IMR-90 (cell line): ENCODE data around the gene EPHA6. TPM values are rescaled to one million over a fixed set of nuclear protein-coding genes. Genes with fewer than 3 reads are reported as not detected.

Source experiments
- ATAC-seq: fragments of 200-7000 bp; cut with Tn5 transposase; 2 replicates; pipeline ENCODE4 v1.9.1; 2020; ENCODE audit warnings: low read depth, mild to moderate bottlenecking, moderate library complexity
- BruUV-seq: library from RNA; stranded (reverse); fragments of 400-500 nt; replicated peaks from 2 replicates; lab custom pipeline; 2021; lab: Mats Ljungman, UMichigan
- CTCF ChIA-PET: fragments of 300-600 bp; formaldehyde crosslinking; extraction: SDS; loops from one replicate; lab custom pipeline; 2021; ENCODE audit warnings: antibody characterized with exemption; lab: Yijun Ruan, JAX
- POLR2A ChIA-PET: fragments of 300-600 bp; sonication (Branson Sonifier 250); formaldehyde crosslinking; loops from one replicate; lab custom pipeline; 2022; ENCODE audit warnings: antibody characterized with exemption; ENCODE audit not compliant: unreplicated experiment; lab: Charles Lee
- DNase-seq: peaks from one replicate; pipeline ENCODE4 v3.0.0; 2013
- H2AFZ ChIP-seq: replicated peaks from 2 replicates; pipeline ENCODE3; 2013; ENCODE audit warnings: low read length, mild to moderate bottlenecking; ENCODE audit not compliant: poor library complexity
- H2AK5ac ChIP-seq: 2 replicates; pipeline ENCODE4 v1.6.1; 2013; ENCODE audit warnings: low read depth, low read length, inconsistent platforms
- H2AK9ac ChIP-seq: replicated peaks from 2 replicates; pipeline ENCODE3; 2013; ENCODE audit warnings: mild to moderate bottlenecking, low read depth, low read length, moderate library complexity; ENCODE audit not compliant: poor library complexity
- H2BK120ac ChIP-seq: 2 replicates; pipeline ENCODE4 v1.6.1; 2013; ENCODE audit warnings: low read depth, low read length, inconsistent platforms
- H2BK15ac ChIP-seq: 3 replicates; pipeline ENCODE4 v1.6.1; 2013; ENCODE audit warnings: low read depth, low read length, inconsistent platforms
- H2BK20ac ChIP-seq: 2 replicates; pipeline ENCODE4 v1.6.1; 2013; ENCODE audit warnings: low read depth, mild to moderate bottlenecking, inconsistent platforms, low read length, moderate library complexity
- H2BK5ac ChIP-seq: 2 replicates; pipeline ENCODE4 v1.6.1; 2013; ENCODE audit warnings: mild to moderate bottlenecking, low read depth, low read length, inconsistent platforms; ENCODE audit not compliant: poor library complexity, severe bottlenecking
- H3K14ac ChIP-seq: replicated peaks from 2 replicates; pipeline ENCODE4 v1.6.1; 2013; ENCODE audit warnings: low read depth, low read length, inconsistent platforms
- H3K18ac ChIP-seq: 2 replicates; pipeline ENCODE4 v1.6.1; 2013; ENCODE audit warnings: low read depth, low read length, control low read depth
- H3K23ac ChIP-seq: 2 replicates; pipeline ENCODE4 v1.6.1; 2013; ENCODE audit warnings: low read depth, low read length, inconsistent platforms
- H3K27ac ChIP-seq: 2 replicates; pipeline ENCODE4 v1.5.1; 2013; ENCODE audit warnings: mild to moderate bottlenecking, control low read depth, low read length; ENCODE audit not compliant: insufficient read depth
- H3K27me3 ChIP-seq: 2 replicates; pipeline ENCODE4 v1.6.1; 2013; ENCODE audit warnings: low read length; ENCODE audit not compliant: control insufficient read depth, insufficient read depth
- H3K36me3 ChIP-seq: 2 replicates; pipeline ENCODE4 v1.6.1; 2013; ENCODE audit warnings: low read length, mixed read lengths; ENCODE audit not compliant: control insufficient read depth, insufficient read depth
- H3K4ac ChIP-seq: 2 replicates; pipeline ENCODE4 v1.6.1; 2013; ENCODE audit warnings: low read depth, low read length, inconsistent platforms
- H3K4me1 ChIP-seq: 2 replicates; pipeline ENCODE4 v1.6.1; 2013; ENCODE audit warnings: low read length, mixed read lengths; ENCODE audit not compliant: control insufficient read depth, insufficient read depth
- H3K4me2 ChIP-seq: 2 replicates; pipeline ENCODE4 v1.6.1; 2013; ENCODE audit warnings: low read depth, mild to moderate bottlenecking, control low read depth, low read length, moderate library complexity
- H3K4me3 ChIP-seq: 2 replicates; pipeline ENCODE4 v1.5.1; 2013; ENCODE audit warnings: low read depth, mild to moderate bottlenecking, control low read depth, low read length, moderate library complexity; ENCODE audit not compliant: insufficient read depth
- H3K56ac ChIP-seq: 2 replicates; pipeline ENCODE4 v1.6.1; 2013; ENCODE audit warnings: low read length, inconsistent platforms; ENCODE audit not compliant: insufficient read depth; ENCODE audit errors: extremely low read depth
- H3K79me1 ChIP-seq, 2 experiments: 2 replicates each; pipeline ENCODE4 v1.6.1; 2013; ENCODE audit warnings: low read length in 2 of 2, inconsistent platforms in 1 of 2, low read depth in 1 of 2
- H3K9ac ChIP-seq: 2 replicates; pipeline ENCODE4 v1.6.1; 2013; ENCODE audit warnings: low read depth, low read length, control low read depth
- H3K9me1 ChIP-seq: 2 replicates; pipeline ENCODE4 v1.6.1; 2013; ENCODE audit warnings: low read length, inconsistent platforms; ENCODE audit not compliant: insufficient read depth
- H3K9me3 ChIP-seq: 2 replicates; pipeline ENCODE4 v1.6.1; 2013; ENCODE audit warnings: low read length; ENCODE audit not compliant: control insufficient read depth, insufficient read depth
- H4K20me1 ChIP-seq: 2 replicates; pipeline ENCODE4 v1.6.1; 2013; ENCODE audit warnings: low read length, inconsistent platforms; ENCODE audit not compliant: insufficient read depth
- H4K5ac ChIP-seq: 2 replicates; pipeline ENCODE4 v1.6.1; 2013; ENCODE audit warnings: mild to moderate bottlenecking, low read depth, low read length, control low read depth
- H4K8ac ChIP-seq, 2 experiments: 2 replicates each; pipeline ENCODE4 v1.6.1; 2013; ENCODE audit warnings: low read depth in 2 of 2, low read length in 2 of 2, control low read depth in 1 of 2, inconsistent platforms in 1 of 2
- H4K91ac ChIP-seq: 2 replicates; pipeline ENCODE4 v1.6.1; 2013; ENCODE audit warnings: low read depth, low read length, inconsistent platforms; ENCODE audit not compliant: insufficient read depth
- CEBPB ChIP-seq: IDR thresholded peaks from 2 replicates; pipeline ENCODE4 v1.6.1; 2012; ENCODE audit warnings: low read depth, low read length, improper control_type of control experiment
- CHD1 ChIP-seq: IDR thresholded peaks from 2 replicates; pipeline ENCODE4 v1.6.1; 2012; ENCODE audit warnings: low read depth, low read length, improper control_type of control experiment
- MAZ ChIP-seq: IDR thresholded peaks from 2 replicates; pipeline ENCODE4 v1.6.1; 2012; ENCODE audit warnings: low read depth, mild to moderate bottlenecking, low read length, improper control_type of control experiment, moderate library complexity, borderline replicate concordance
- MXI1 ChIP-seq: IDR thresholded peaks from 2 replicates; pipeline ENCODE4 v1.6.1; 2012; ENCODE audit warnings: low read depth, mild to moderate bottlenecking, low read length, moderate library complexity, borderline replicate concordance
- NFE2L2 ChIP-seq: fragments of 150-350 bp; IDR thresholded peaks from 2 replicates; pipeline ENCODE4 v1.6.1; 2016; ENCODE audit warnings: low read depth, mild to moderate bottlenecking, low read length
- POLR2A ChIP-seq: IDR thresholded peaks from 2 replicates; pipeline ENCODE4 v1.6.1; 2012; ENCODE audit warnings: mild to moderate bottlenecking, low read depth, low read length
- SMC3 ChIP-seq: fragments of 150-350 bp; IDR thresholded peaks from 2 replicates; pipeline ENCODE4 v1.6.1; 2016; ENCODE audit warnings: low read depth, mild to moderate bottlenecking, antibody characterized with exemption, low read length, moderate library complexity
- WGBS, 2 experiments: methylation state at CpG; one replicate each; pipeline versions ENCODE4 v1.1.5 to v1.1.7; 2013; ENCODE audit warnings: missing lambda C conversion rate in 2 of 2; ENCODE audit not compliant: insufficient read length in 1 of 2; ENCODE audit errors: extremely low coverage in 2 of 2; 5-methylcytosine and 5-hydroxymethylcytosine counted together
- dilution Hi-C: fragments of 300-500 bp; cut with HindIII; formaldehyde crosslinking; loops from one replicate; pipeline ENCODE4 v1.14.3; 2018; ENCODE audit warnings: low sequenced_read_pairs; ENCODE audit not compliant: unreplicated experiment
- in situ Hi-C: fragments of 300-500 bp; cut with MboI; formaldehyde crosslinking; loops from 3 replicates; pipeline ENCODE4 v1.14.3; 2019; ENCODE audit warnings: low sequenced_read_pairs, inconsistent platforms, mixed read lengths
- intact Hi-C: fragments of 100-400 bp; cut with micrococcal nuclease; formaldehyde crosslinking; loops from 2 replicates; pipeline ENCODE4 v1.10.0; 2022
- polyA plus RNA-seq, 3 experiments: library from polyadenylated mRNA; depleted of rRNA; stranded (reverse); fragments of >200 nt; gene quantifications; 2 replicates each; pipeline ENCODE4 v1.2.3, GENCODE V29; 2012; ENCODE audit warnings: low replicate concordance in 1 of 3
- total RNA-seq: library from RNA; depleted of rRNA; stranded (reverse); fragments of >200 nt; gene quantifications from 2 replicates; pipeline ENCODE4 v1.2.3, GENCODE V29; 2012
- TF ChIP-seq, protein P1 (sequence below): fragments of 150-350 bp; IDR thresholded peaks from 2 replicates; pipeline ENCODE4 v1.6.1; 2016; ENCODE audit warnings: low read depth, mild to moderate bottlenecking, low read length, moderate library complexity, borderline replicate concordance
- TF ChIP-seq, protein P2 (sequence below): fragments of 150-350 bp; IDR thresholded peaks from 2 replicates; pipeline ENCODE4 v1.6.1; 2017; ENCODE audit warnings: mild to moderate bottlenecking, antibody characterized with exemption, low read length, low read depth

The EPHA6 gene
- total and polyA plus RNA-seq, 2 of the 4 experiments (the other 2 are of a cell fraction): not detected

DNA sequence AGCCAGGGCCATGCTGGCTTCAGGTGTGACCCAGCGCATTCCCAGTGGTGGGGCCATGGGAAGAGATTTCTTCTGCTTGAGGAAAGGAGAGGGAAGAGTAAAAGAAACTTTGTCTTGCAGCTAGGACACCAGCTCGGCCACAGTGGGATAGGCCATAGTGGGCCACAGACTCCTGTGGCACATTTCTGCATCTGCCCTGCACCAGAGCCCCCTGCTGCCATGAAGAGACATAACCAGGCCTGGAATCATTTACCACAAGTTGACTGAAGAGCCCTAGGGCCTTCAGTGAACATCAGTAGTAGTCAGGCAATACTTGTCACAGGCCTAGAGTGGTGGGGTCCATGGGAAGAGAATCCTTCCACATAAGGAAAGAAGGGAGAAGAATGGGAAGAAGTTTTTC is 538.8 kb downstream of the EPHA6 start:
- H3K9ac ChIP-seq: no peak overlapping the region
- H2AK9ac ChIP-seq: no peak overlapping the region
- H3K9me1 ChIP-seq: no peaks in the 10 kb centered on the region
- no peak overlapping the region for H3K4ac ChIP-seq
- no peak overlapping the region for H2BK120ac ChIP-seq
- no peak overlapping the region for H3K23ac ChIP-seq
- no peaks in the 10 kb centered on the region for H3K79me1 ChIP-seq
- H2BK15ac ChIP-seq: no peak overlapping the region
- H3K27me3 ChIP-seq: no peaks in the 10 kb centered on the region
- no peaks in the 10 kb centered on the region for H3K36me3 ChIP-seq
- TF ChIP-seq CHD1 (no peak), POLR2A (no peak), MAZ (no peak), SMC3 (no peak), CEBPB (no peak), NFE2L2 (no peak), MXI1 (no peak)
- TF ChIP-seq, protein P1, sequence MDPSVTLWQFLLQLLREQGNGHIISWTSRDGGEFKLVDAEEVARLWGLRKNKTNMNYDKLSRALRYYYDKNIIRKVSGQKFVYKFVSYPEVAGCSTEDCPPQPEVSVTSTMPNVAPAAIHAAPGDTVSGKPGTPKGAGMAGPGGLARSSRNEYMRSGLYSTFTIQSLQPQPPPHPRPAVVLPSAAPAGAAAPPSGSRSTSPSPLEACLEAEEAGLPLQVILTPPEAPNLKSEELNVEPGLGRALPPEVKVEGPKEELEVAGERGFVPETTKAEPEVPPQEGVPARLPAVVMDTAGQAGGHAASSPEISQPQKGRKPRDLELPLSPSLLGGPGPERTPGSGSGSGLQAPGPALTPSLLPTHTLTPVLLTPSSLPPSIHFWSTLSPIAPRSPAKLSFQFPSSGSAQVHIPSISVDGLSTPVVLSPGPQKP: no peak
- TF ChIP-seq, protein P2, sequence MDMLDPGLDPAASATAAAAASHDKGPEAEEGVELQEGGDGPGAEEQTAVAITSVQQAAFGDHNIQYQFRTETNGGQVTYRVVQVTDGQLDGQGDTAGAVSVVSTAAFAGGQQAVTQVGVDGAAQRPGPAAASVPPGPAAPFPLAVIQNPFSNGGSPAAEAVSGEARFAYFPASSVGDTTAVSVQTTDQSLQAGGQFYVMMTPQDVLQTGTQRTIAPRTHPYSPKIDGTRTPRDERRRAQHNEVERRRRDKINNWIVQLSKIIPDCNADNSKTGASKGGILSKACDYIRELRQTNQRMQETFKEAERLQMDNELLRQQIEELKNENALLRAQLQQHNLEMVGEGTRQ: no peak
- no peaks in the 10 kb centered on the region for H4K20me1 ChIP-seq
- dilution Hi-C loops: no loop called here
- no peak overlapping the region for H3K4me3 ChIP-seq
- no CpG with 5 or more reads among the region's 2 CpGs for WGBS, 2 experiments
- no peak overlapping the region for H2BK20ac ChIP-seq
- no peaks in the 10 kb centered on the region for H3K4me1 ChIP-seq
- DNase-seq: no peak
- no peak overlapping the region for H3K14ac ChIP-seq
- H2BK5ac ChIP-seq: no peak overlapping the region
- BruUV-seq: no TSS peak
- no peak for ATAC-seq
- no peak overlapping the region for H4K5ac ChIP-seq
- no peak overlapping the region for H4K91ac ChIP-seq
- no peak overlapping the region for H2AFZ ChIP-seq
- ChIA-PET POLR2A (no interaction called here), CTCF (no interaction called here)
- no peak overlapping the region for H4K8ac ChIP-seq
- H3K56ac ChIP-seq: no peak overlapping the region
- H3K4me2 ChIP-seq: no peak overlapping the region
- no peak overlapping the region for H2AK5ac ChIP-seq
- peaks cover 8% of the 10 kb centered on the region for H3K9me3 ChIP-seq
- in situ Hi-C loops: no loop called here
- no peak overlapping the region for H3K18ac ChIP-seq
- intact Hi-C loops: no loop called here
- H3K27ac ChIP-seq: no peak overlapping the region
